HepG2 (cell line): ENCODE results near the gene SEPTIN12. TPM values are rescaled to one million over a fixed set of nuclear protein-coding genes. Genes with fewer than 3 reads are reported as not detected.

Source experiments
- ARNT ChIP-seq: fragments of 450-650 bp; IDR thresholded peaks from 2 replicates; pipeline ENCODE4 v1.6.1; 2017
- BRCA1 ChIP-seq: sonication (generic); formaldehyde crosslinking; IDR thresholded peaks from 2 replicates; pipeline ENCODE4 v1.4.0; 2020; ENCODE audit warnings: missing genetic modification reagents
- ERF ChIP-seq: IDR thresholded peaks from 2 replicates; pipeline ENCODE4 v1.6.1; 2018; ENCODE audit warnings: missing biosample characterization, missing genetic modification reagents
- GABPB1 ChIP-seq: IDR thresholded peaks from 2 replicates; pipeline ENCODE4 v1.6.1; 2016; ENCODE audit warnings: mild to moderate bottlenecking, missing genetic modification reagents, moderate library complexity, missing compliant biosample characterization
- HNRNPH1 ChIP-seq: fragments of 200-400 bp; formaldehyde crosslinking; optimal IDR thresholded peaks from 2 replicates; pipeline ENCODE3; 2017; ENCODE audit warnings: mild to moderate bottlenecking, low read depth, low read length
- NFIB ChIP-seq: sonication (generic); formaldehyde crosslinking; IDR thresholded peaks from 2 replicates; pipeline ENCODE4 v1.9.0; 2021; ENCODE audit warnings: missing genetic modification reagents, mild to moderate bottlenecking, borderline replicate concordance
- NR2F6 ChIP-seq, 2 experiments: IDR thresholded peaks; 2 replicates each; pipeline ENCODE4 v1.6.1; 2016; ENCODE audit warnings: antibody characterized with exemption in 1 of 2, mild to moderate bottlenecking in 1 of 2
- PHB2 ChIP-seq: fragments of 450-650 bp; IDR thresholded peaks from 2 replicates; pipeline ENCODE4 v1.6.1; 2018; ENCODE audit not compliant: partially characterized antibody
- PHF21A ChIP-seq: sonication (generic); formaldehyde crosslinking; IDR thresholded peaks from 2 replicates; pipeline ENCODE4 v1.5.0; 2020; ENCODE audit warnings: mild to moderate bottlenecking, missing genetic modification reagents
- RARG ChIP-seq: sonication (generic); formaldehyde crosslinking; IDR thresholded peaks from 2 replicates; pipeline ENCODE4 v1.4.0; 2020; ENCODE audit warnings: low read depth, mild to moderate bottlenecking, missing genetic modification reagents
- REPIN1 ChIP-seq: sonication (generic); formaldehyde crosslinking; IDR thresholded peaks from 2 replicates; pipeline ENCODE4 v1.8.0; 2022; ENCODE audit warnings: missing genetic modification reagents, low read depth, mild to moderate bottlenecking, borderline replicate concordance
- SMARCE1 ChIP-seq: fragments of 450-650 bp; IDR thresholded peaks from 2 replicates; pipeline ENCODE4 v1.6.1; 2017; ENCODE audit warnings: borderline replicate concordance
- SYNCRIP ChIP-seq: fragments of 200-400 bp; formaldehyde crosslinking; IDR thresholded peaks from 2 replicates; pipeline ENCODE4 v1.6.1; 2018; ENCODE audit warnings: mild to moderate bottlenecking, low read depth, low read length; ENCODE audit not compliant: insufficient read depth
- TCF7L2 ChIP-seq: IDR thresholded peaks from 2 replicates; pipeline ENCODE4 v1.6.1; 2011; ENCODE audit warnings: mild to moderate bottlenecking, low read depth, low read length, moderate library complexity
- ZBTB7A ChIP-seq: sonication (generic); formaldehyde crosslinking; IDR thresholded peaks from 2 replicates; pipeline ENCODE4 v1.8.0; 2022; ENCODE audit warnings: mild to moderate bottlenecking, missing genetic modification reagents
- ZIK1 ChIP-seq: sonication (generic); formaldehyde crosslinking; IDR thresholded peaks from 2 replicates; pipeline ENCODE4 v1.5.0; 2020; ENCODE audit warnings: mild to moderate bottlenecking, low read depth, missing genetic modification reagents, borderline replicate concordance
- ZNF263 ChIP-seq: sonication (generic); formaldehyde crosslinking; IDR thresholded peaks from 2 replicates; pipeline ENCODE4 v1.4.0; 2020; ENCODE audit warnings: missing genetic modification reagents
- ZNF354B ChIP-seq: sonication (generic); formaldehyde crosslinking; IDR thresholded peaks from 2 replicates; pipeline ENCODE4 v1.8.0; 2022; ENCODE audit warnings: mild to moderate bottlenecking, missing genetic modification reagents
- ZNF430 ChIP-seq: sonication (generic); formaldehyde crosslinking; IDR thresholded peaks from 2 replicates; pipeline ENCODE4 v1.9.0; 2021; ENCODE audit warnings: mild to moderate bottlenecking, missing genetic modification reagents
- ZNF749 ChIP-seq: sonication (generic); formaldehyde crosslinking; IDR thresholded peaks from 2 replicates; pipeline ENCODE4 v1.8.0; 2022; ENCODE audit warnings: mild to moderate bottlenecking, missing genetic modification reagents, moderate library complexity, borderline replicate concordance
- ZNF780A ChIP-seq: sonication (generic); formaldehyde crosslinking; IDR thresholded peaks from 2 replicates; pipeline ENCODE4 v1.8.0; 2022; ENCODE audit warnings: mild to moderate bottlenecking, missing genetic modification reagents, moderate library complexity
- ZNF782 ChIP-seq: sonication (generic); formaldehyde crosslinking; IDR thresholded peaks from 2 replicates; pipeline ENCODE4 v1.4.0; 2020; ENCODE audit warnings: missing genetic modification reagents, mild to moderate bottlenecking, borderline replicate concordance
- polyA plus RNA-seq, 8 experiments: library from polyadenylated mRNA; depleted of rRNA in 3 of 8; stranded (reverse) in 7 of 8; unstranded in 1 of 8; fragments of >200 nt; fragmentation: Illumina TruSeq in 4 of 8; extraction: Trizol in 4 of 8; gene quantifications; 2 replicates each; pipeline versions ENCODE4 v1.2.1 to v1.2.3, GENCODE V29; 2011 to 2016; ENCODE audit warnings: low read depth in 4 of 8, missing spikeins in 1 of 8, mixed read lengths in 1 of 8; ENCODE audit not compliant: insufficient read depth in 1 of 8
- total RNA-seq, 5 experiments: library from RNA; depleted of rRNA; stranded (reverse); fragments of >200 nt; fragmentation: Illumina TruSeq; extraction: Trizol; gene quantifications; 2 replicates each; pipeline ENCODE4 v1.2.3, GENCODE V29; 2016; ENCODE audit warnings: low read depth in 1 of 5
- TF ChIP-seq, protein P1 (sequence below): IDR thresholded peaks from 2 replicates; pipeline ENCODE4 v1.6.1; 2016; ENCODE audit warnings: missing biosample characterization, missing genetic modification reagents, low read depth
- TF ChIP-seq, protein P2 (sequence below): sonication (generic); formaldehyde crosslinking; IDR thresholded peaks from 2 replicates; pipeline ENCODE4 v1.4.0; 2020; ENCODE audit warnings: mild to moderate bottlenecking, missing genetic modification reagents
- TF ChIP-seq, protein P3 (sequence below): sonication (generic); formaldehyde crosslinking; IDR thresholded peaks from 2 replicates; pipeline ENCODE4 v1.4.0; 2020; ENCODE audit warnings: mild to moderate bottlenecking, missing genetic modification reagents
- TF ChIP-seq, protein P4 (sequence below): sonication (generic); formaldehyde crosslinking; IDR thresholded peaks from 2 replicates; pipeline ENCODE4 v1.4.0; 2020; ENCODE audit warnings: missing genetic modification reagents

SEPTIN12 gene
- total and polyA plus RNA-seq, 2 of the 13 experiments (the other 11 are each of a cell fraction or from before 2014, with no cell fraction given), result 0.22 TPM; not detected in 1

DNA sequence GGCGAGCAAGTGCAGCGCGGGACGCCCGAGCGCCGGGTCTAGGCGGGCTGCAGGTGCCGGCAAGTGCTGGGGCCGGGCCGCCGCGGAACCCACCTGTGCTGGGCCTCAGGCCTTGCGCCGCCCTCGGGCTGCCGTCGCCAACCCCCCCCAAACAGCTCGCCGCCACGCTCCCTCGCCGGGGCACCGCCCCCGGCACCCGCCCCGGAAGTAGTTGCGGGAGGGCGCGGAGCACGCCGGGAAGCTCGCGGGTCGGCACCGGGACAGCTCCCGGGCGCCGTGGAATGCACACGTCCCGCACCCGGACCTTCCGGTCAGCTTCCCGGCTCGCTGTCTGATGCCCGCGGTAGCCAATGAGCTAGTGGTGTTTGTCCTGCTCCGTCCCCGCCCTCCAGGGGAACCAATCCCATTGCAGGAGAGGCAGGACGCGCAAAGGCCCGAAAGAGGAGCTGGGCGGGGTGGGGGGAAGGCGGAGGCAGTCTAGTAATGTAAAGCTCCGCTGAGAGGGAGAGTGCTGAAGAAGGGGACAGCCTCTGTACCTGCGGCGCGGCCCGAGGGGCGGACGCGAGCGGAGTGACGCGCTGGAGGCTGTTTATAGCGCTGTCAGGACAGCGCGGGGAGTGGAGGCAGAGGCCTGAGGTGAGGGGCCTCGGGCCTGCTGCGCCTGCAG is 53.9 kb downstream of the SEPTIN12 start, which contains the start of the genes ANKS3 and DNAAF8 (continued):
- TF ChIP-seq ZNF749 (CRISPR knock-in tag) (0 out of 2 replicates have a peak, but pooled peaks have one; percentile 25), PHB2 (no peak), HNRNPH1 (no peak), ZIK1 (CRISPR knock-in tag) (no peak; the same call in 1 of the 2 replicates), ZNF263 (CRISPR knock-in tag) (0 out of 2 replicates have a peak, but pooled peaks have one; percentile 25), PHF21A (CRISPR knock-in tag) (0 out of 2 replicates have a peak, but pooled peaks have one; percentile 84), ERF (CRISPR knock-in tag) (peak; percentile 89), ZNF354B (CRISPR knock-in tag) (no peak), NFIB (CRISPR knock-in tag) (no peak), RARG (no peak), SYNCRIP (no peak), ARNT (no peak), GABPB1 (CRISPR knock-in tag) (peak; percentile 97), ZBTB7A (CRISPR knock-in tag) (0 out of 2 replicates have a peak, but pooled peaks have one; percentile 47), BRCA1 (CRISPR knock-in tag) (peak; percentile 46; the same call in 1 of the 2 replicates), REPIN1 (peak; percentile 72; the same call in 1 of the 2 replicates), SMARCE1 (no peak), TCF7L2 (no peak), ZNF430 (CRISPR knock-in tag) (peak; percentile 87), ZNF782 (peak; percentile 49; the same call in 1 of the 2 replicates), ZNF780A (CRISPR knock-in tag) (peak; percentile 34; the same call in 1 of the 2 replicates), NR2F6 (IDR thresholded peaks at IDR 0.05) (no peak), NR2F6 (CRISPR knock-in tag; IDR thresholded peaks at IDR 0.05) (no peak)
- TF ChIP-seq, protein P1, sequence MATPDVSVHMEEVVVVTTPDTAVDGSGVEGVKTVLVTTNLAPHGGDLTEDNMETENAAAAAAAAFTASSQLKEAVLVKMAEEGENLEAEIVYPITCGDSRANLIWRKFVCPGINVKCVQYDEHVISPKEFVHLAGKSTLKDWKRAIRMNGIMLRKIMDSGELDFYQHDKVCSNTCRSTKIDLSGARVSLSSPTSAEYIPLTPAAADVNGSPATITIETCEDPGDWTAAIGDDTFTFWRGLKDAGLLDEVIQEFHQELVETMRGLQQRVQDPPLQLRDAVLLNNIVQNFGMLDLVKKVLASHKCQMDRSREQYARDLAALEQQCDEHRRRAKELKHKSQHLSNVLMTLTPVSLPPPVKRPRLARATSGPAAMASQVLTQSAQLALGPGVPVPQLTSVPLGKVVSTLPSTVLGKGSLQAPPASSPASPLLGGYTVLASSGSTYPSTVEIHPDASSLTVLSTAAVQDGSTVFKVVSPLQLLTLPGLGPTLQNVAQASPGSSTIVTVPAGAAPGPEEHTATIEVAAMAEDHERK, result no peak
- TF ChIP-seq, protein P2, sequence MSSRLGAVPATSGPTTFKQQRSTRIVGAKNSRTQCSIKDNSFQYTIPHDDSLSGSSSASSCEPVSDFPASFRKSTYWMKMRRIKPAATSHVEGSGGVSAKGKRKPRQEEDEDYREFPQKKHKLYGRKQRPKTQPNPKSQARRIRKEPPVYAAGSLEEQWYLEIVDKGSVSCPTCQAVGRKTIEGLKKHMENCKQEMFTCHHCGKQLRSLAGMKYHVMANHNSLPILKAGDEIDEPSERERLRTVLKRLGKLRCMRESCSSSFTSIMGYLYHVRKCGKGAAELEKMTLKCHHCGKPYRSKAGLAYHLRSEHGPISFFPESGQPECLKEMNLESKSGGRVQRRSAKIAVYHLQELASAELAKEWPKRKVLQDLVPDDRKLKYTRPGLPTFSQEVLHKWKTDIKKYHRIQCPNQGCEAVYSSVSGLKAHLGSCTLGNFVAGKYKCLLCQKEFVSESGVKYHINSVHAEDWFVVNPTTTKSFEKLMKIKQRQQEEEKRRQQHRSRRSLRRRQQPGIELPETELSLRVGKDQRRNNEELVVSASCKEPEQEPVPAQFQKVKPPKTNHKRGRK, result no peak
- TF ChIP-seq, protein P3, sequence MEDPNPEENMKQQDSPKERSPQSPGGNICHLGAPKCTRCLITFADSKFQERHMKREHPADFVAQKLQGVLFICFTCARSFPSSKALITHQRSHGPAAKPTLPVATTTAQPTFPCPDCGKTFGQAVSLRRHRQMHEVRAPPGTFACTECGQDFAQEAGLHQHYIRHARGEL (CRISPR knock-in tag), result no peak
- TF ChIP-seq, protein P4, sequence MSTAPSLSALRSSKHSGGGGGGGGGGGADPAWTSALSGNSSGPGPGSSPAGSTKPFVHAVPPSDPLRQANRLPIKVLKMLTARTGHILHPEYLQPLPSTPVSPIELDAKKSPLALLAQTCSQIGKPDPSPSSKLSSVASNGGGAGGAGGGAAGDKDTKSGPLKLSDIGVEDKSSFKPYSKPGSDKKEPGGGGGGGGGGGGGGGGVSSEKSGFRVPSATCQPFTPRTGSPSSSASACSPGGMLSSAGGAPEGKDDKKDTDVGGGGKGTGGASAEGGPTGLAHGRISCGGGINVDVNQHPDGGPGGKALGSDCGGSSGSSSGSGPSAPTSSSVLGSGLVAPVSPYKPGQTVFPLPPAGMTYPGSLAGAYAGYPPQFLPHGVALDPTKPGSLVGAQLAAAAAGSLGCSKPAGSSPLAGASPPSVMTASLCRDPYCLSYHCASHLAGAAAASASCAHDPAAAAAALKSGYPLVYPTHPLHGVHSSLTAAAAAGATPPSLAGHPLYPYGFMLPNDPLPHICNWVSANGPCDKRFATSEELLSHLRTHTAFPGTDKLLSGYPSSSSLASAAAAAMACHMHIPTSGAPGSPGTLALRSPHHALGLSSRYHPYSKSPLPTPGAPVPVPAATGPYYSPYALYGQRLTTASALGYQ (CRISPR knock-in tag), result peak; percentile 68
